GM10266 (cell line): ENCODE data around the gene INO80C.

Experiments used
- DNase-seq: peaks from one replicate; pipeline ENCODE4 v3.0.0; 2012; ENCODE audit errors: extremely low spot score
- CTCF ChIP-seq: IDR thresholded peaks from 2 replicates; pipeline ENCODE4 v1.5.1; 2012; ENCODE audit warnings: mild to moderate bottlenecking, low read depth; ENCODE audit not compliant: control insufficient read depth, insufficient read depth; ENCODE audit errors: missing control alignments

Gene INO80C

GRCh38 chr18:35512761-35513160 lies 15.0 kb upstream of the INO80C start:
- TF ChIP-seq CTCF, result no peak
- DNase-seq, result no peak

- no peak for DNase-seq
- TF ChIP-seq CTCF, result peak; percentile 42
Measured at GRCh38 chr18:35511833-35512232, 14.1 kb upstream of the INO80C start.

- TF ChIP-seq CTCF, result no peak
- DNase-seq, result peak; percentile 40
Measured at GRCh38 chr18:35511428-35511827, 13.7 kb upstream of the INO80C start.

- no peak for DNase-seq
- no peak for TF ChIP-seq CTCF
Measured at GRCh38 chr18:35510076-35510651, 12.4 kb upstream of the INO80C start.

- no peak for TF ChIP-seq CTCF
- no peak for DNase-seq
Measured at GRCh38 chr18:35508746-35509338, 11.1 kb upstream of the INO80C start.

- no peak for TF ChIP-seq CTCF
- DNase-seq, result no peak
Measured at GRCh38 chr18:35508030-35508429, 10.3 kb upstream of the INO80C start.

- no peak for TF ChIP-seq CTCF
- DNase-seq, result no peak
Measured at GRCh38 chr18:35507623-35508022, 9.9 kb upstream of the INO80C start.
